ENCODE data around the gene CACNG1. TPM values are rescaled to one million over a fixed set of nuclear protein-coding genes. Genes with fewer than 3 reads are reported as not detected.

The CACNG1 gene
- polyA plus RNA-seq, 2 of the 4 experiments (the other 2 are of a cell fraction): 0.15 TPM; not detected in 1

DNA sequence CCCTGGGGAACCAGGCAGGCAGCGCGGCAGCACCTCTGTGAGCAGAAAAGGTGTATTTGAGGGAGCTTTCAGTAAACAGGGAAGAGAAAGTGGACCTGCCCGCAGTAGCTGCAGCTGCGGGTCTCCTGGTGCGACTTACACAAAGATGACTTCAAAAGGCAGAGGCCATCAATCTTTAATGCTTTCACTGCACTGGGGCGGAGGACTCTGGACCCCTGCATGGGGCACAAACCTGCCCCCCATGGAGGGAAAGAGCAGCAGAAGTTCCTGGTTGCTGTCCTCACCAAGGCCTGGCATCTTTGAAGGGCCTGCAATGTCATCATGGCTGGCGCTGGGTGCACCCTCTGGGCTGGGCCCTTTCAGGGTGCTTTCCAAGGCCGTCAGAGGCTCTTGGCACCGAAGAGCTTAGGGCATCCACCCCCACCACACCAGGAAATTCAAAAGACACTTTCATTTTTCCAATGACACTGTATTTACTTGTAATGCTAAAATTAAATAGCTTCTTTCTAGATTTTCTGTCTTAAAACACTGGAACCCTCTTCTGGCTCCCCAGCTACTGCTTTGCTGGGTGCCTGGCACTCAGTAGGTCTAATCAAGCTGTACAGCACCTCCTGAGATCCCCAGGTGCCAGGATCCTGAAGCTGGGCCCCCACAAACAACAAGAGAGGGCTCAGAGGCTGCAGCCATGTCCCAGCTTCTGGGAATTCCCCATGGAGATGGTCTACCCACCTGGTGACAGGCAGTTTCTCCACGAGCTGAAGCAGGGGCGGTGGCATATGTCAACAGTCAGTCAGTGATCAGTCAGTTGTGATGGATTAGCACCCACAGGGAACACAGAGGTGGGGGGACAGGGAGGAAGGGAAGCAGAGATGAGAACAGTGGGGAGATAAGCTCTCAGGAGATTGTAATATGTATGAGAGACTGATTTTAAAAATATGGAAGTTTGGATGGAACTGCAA, 2.1 kb upstream of the CACNG1 start:
- no peaks in the 10 kb centered on the region for H3K4me1 ChIP-seq
- H3K9me3 ChIP-seq: no peaks in the 10 kb centered on the region; the same call in 2 of the 3 replicates
- ChIA-PET POLR2A (no interaction called here), CTCF (interaction anchor here (0.6 to 1.1 kb wide), 5 partner anchors 12 to 233 kb away, joined by 3 read pairs; no protein-coding TSS in a partner anchor)
- TF ChIP-seq, protein P1, sequence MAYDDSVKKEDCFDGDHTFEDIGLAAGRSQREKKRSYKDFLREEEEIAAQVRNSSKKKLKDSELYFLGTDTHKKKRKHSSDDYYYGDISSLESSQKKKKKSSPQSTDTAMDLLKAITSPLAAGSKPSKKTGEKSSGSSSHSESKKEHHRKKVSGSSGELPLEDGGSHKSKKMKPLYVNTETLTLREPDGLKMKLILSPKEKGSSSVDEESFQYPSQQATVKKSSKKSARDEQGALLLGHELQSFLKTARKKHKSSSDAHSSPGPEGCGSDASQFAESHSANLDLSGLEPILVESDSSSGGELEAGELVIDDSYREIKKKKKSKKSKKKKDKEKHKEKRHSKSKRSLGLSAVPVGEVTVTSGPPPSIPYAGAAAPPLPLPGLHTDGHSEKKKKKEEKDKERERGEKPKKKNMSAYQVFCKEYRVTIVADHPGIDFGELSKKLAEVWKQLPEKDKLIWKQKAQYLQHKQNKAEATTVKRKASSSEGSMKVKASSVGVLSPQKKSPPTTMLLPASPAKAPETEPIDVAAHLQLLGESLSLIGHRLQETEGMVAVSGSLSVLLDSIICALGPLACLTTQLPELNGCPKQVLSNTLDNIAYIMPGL (CRISPR knock-in tag; IDR thresholded peaks at IDR 0.05; ENCODE audit: borderline replicate concordance): no peak
- TF ChIP-seq CHD2 (IDR thresholded peaks at IDR 0.05; ENCODE audit: low read length, partially characterized antibody) (no peak), EHMT2 (IDR thresholded peaks at IDR 0.05; ENCODE audit: low read depth) (no peak), MAZ (IDR thresholded peaks at IDR 0.05; ENCODE audit: borderline replicate concordance, low read depth, low read length) (no peak), EHF (CRISPR knock-in tag; IDR thresholded peaks at IDR 0.05) (no peak), RARB (CRISPR knock-in tag; IDR thresholded peaks at IDR 0.05) (no peak), NPAS2 (CRISPR knock-in tag; IDR thresholded peaks at IDR 0.05; ENCODE audit: borderline replicate concordance) (no peak), RAD21 (conservative IDR thresholded peaks at IDR 0.05 in 1 of 2, IDR thresholded peaks at IDR 0.05 in 1 of 2) (no peak), GATA3 (IDR thresholded peaks at IDR 0.05; ENCODE audit: borderline replicate concordance) (no peak), ZNF302 (CRISPR knock-in tag; IDR thresholded peaks at IDR 0.05) (no peak), ZFP36 (IDR thresholded peaks at IDR 0.05; ENCODE audit: borderline replicate concordance, partially characterized antibody) (no peak), HEYL (CRISPR knock-in tag; IDR thresholded peaks at IDR 0.05) (no peak), MYC (IDR thresholded peaks at IDR 0.05; ENCODE audit: borderline replicate concordance, low read length) (no peak), ZC3H11A (IDR thresholded peaks at IDR 0.05) (no peak), CHD4 (IDR thresholded peaks at IDR 0.05; ENCODE audit: borderline replicate concordance) (no peak)
- TF ChIP-seq, protein P2, sequence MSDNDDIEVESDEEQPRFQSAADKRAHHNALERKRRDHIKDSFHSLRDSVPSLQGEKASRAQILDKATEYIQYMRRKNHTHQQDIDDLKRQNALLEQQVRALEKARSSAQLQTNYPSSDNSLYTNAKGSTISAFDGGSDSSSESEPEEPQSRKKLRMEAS (IDR thresholded peaks at IDR 0.05): no peak
- TF ChIP-seq, protein P3, sequence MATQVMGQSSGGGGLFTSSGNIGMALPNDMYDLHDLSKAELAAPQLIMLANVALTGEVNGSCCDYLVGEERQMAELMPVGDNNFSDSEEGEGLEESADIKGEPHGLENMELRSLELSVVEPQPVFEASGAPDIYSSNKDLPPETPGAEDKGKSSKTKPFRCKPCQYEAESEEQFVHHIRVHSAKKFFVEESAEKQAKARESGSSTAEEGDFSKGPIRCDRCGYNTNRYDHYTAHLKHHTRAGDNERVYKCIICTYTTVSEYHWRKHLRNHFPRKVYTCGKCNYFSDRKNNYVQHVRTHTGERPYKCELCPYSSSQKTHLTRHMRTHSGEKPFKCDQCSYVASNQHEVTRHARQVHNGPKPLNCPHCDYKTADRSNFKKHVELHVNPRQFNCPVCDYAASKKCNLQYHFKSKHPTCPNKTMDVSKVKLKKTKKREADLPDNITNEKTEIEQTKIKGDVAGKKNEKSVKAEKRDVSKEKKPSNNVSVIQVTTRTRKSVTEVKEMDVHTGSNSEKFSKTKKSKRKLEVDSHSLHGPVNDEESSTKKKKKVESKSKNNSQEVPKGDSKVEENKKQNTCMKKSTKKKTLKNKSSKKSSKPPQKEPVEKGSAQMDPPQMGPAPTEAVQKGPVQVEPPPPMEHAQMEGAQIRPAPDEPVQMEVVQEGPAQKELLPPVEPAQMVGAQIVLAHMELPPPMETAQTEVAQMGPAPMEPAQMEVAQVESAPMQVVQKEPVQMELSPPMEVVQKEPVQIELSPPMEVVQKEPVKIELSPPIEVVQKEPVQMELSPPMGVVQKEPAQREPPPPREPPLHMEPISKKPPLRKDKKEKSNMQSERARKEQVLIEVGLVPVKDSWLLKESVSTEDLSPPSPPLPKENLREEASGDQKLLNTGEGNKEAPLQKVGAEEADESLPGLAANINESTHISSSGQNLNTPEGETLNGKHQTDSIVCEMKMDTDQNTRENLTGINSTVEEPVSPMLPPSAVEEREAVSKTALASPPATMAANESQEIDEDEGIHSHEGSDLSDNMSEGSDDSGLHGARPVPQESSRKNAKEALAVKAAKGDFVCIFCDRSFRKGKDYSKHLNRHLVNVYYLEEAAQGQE (IDR thresholded peaks at IDR 0.05): no peak
- TF ChIP-seq, protein P4, sequence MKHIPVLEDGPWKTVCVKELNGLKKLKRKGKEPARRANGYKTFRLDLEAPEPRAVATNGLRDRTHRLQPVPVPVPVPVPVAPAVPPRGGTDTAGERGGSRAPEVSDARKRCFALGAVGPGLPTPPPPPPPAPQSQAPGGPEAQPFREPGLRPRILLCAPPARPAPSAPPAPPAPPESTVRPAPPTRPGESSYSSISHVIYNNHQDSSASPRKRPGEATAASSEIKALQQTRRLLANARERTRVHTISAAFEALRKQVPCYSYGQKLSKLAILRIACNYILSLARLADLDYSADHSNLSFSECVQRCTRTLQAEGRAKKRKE (CRISPR knock-in tag; IDR thresholded peaks at IDR 0.05; ENCODE audit: low read depth): no peak
- TF ChIP-seq, protein P5, sequence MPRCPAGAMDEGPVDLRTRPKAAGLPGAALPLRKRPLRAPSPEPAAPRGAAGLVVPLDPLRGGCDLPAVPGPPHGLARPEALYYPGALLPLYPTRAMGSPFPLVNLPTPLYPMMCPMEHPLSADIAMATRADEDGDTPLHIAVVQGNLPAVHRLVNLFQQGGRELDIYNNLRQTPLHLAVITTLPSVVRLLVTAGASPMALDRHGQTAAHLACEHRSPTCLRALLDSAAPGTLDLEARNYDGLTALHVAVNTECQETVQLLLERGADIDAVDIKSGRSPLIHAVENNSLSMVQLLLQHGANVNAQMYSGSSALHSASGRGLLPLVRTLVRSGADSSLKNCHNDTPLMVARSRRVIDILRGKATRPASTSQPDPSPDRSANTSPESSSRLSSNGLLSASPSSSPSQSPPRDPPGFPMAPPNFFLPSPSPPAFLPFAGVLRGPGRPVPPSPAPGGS (IDR thresholded peaks at IDR 0.05): no peak
- TF ChIP-seq, protein P6, sequence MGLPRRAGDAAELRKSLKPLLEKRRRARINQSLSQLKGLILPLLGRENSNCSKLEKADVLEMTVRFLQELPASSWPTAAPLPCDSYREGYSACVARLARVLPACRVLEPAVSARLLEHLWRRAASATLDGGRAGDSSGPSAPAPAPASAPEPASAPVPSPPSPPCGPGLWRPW (IDR thresholded peaks at IDR 0.05): no peak
- FAIRE-seq (no peak), ATAC-seq (no peak), DNase-seq (ENCODE audit: low read depth in 1 of 2, low spot score in 1 of 2) (no peak)
- WGBS (ENCODE audit: missing lambda C conversion rate): 66% methylated on average over 11 of the region's 11 CpGs
- no peak overlapping the region for H3K4me2 ChIP-seq
- H3K27ac ChIP-seq: no peak overlapping the region
- H3K4me3 ChIP-seq: no peak overlapping the region

Data from A549 (cell line).